GM10266 (cell line): ENCODE data around the gene C1orf35.
A peak's percentile ranks its signal among the peaks of the same experiment; 100 is the strongest.

Experiments
- DNase-seq: peaks from one replicate; pipeline ENCODE4 v3.0.0; 2012; ENCODE audit errors: extremely low spot score
- TF ChIP-seq, protein P1 (sequence below): IDR thresholded peaks from 2 replicates; pipeline ENCODE4 v1.5.1; 2012; ENCODE audit warnings: mild to moderate bottlenecking, low read depth; ENCODE audit not compliant: control insufficient read depth, insufficient read depth; ENCODE audit errors: missing control alignments

Gene C1orf35

DNA sequence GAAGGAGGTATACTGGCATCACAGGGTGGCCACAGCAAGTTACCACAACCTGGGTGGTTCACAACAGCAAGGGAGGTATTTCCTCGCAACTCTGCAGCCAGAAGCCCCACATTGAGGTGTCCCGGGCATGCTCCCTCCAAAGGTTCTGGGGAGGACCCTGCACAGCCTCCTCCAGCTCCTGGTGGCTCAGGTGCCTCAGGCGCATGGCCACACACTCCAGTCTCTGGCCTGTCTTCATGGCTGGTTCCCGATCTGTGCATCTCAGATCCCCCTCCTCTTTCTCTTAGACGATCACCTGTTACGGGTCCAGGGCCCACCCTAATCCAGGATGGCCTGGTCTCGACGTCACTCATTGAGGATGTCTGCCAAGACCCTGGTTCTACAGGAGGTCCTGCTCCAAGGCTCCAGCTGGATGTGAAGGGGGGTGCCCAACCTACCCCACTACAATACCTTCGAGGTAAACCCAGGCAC, 27.3 kb downstream of the C1orf35 start:
- DNase-seq, result no peak
- TF ChIP-seq, protein P1, sequence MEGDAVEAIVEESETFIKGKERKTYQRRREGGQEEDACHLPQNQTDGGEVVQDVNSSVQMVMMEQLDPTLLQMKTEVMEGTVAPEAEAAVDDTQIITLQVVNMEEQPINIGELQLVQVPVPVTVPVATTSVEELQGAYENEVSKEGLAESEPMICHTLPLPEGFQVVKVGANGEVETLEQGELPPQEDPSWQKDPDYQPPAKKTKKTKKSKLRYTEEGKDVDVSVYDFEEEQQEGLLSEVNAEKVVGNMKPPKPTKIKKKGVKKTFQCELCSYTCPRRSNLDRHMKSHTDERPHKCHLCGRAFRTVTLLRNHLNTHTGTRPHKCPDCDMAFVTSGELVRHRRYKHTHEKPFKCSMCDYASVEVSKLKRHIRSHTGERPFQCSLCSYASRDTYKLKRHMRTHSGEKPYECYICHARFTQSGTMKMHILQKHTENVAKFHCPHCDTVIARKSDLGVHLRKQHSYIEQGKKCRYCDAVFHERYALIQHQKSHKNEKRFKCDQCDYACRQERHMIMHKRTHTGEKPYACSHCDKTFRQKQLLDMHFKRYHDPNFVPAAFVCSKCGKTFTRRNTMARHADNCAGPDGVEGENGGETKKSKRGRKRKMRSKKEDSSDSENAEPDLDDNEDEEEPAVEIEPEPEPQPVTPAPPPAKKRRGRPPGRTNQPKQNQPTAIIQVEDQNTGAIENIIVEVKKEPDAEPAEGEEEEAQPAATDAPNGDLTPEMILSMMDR, result no peak

DNA sequence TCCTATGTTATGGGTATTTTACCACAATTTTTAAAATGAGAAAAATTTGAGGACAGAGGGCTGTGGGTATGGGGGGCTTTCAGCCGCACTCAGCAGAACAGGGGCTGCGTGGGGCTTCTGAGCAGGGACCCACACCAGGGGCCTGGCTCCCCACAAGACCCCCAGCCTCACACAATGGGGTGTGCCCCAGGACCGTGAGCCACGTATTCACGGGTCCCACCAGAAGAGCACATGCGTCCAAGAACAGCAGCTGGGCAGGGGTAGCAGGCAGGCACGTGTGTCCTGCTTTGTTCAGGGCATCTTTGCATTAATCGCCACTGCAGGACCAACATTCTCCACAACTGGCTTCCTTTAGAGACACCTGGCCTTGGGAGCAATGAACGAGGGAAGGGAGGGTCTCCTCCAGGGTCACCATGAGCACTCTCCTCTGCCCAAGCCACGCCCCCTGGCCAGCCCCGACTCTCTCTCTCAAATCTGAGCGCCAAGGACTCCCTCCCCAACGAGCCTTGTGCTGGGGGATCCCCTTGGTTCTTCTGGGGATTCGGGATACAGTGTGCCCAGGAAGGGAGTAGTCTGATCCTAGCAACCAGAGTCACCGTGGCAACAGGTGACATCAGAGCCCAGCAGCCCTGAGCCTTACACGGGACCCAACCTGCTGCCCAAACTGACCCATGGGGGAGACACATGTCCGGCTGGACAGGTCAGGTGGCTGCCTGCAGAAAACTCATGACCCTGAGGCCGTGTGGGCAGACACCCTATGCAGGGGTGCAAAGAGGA, 28.0 kb downstream of the C1orf35 start:
- TF ChIP-seq, protein P1, result no peak
- no peak for DNase-seq

DNA sequence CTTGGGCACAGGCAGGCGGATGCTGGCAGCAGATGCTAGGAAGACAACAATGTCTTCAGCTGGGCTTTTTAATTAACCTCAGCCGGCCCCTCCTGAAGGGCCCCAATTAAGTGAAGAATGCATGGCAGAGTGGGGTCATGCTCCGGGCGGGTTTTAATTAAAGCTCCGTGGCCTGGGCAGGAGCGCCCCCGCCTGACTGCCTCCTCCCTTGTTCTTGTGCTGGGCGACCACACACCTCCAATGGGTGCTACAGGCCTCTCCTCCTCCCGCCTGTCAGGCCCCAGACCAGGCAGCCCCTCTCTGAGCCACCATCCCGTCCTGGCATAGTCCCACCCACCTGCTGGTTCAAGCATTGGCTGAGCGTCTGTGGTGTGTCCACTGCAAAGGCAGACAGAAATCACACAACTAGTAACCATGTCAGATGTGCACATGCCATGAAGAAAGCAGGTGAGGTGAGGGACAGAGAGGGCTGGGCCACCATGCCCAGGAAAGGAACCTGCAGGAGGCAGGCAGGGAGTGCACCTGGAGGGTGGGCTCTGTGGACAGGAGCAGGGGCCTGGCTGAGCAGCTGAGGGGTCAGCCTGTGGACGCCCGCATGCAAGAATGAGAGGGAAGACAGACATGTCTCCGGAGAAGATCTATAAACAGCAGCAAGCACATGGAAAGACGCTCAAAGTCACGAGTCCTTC, 29.1 kb downstream of the C1orf35 start:
- no peak for DNase-seq

DNA sequence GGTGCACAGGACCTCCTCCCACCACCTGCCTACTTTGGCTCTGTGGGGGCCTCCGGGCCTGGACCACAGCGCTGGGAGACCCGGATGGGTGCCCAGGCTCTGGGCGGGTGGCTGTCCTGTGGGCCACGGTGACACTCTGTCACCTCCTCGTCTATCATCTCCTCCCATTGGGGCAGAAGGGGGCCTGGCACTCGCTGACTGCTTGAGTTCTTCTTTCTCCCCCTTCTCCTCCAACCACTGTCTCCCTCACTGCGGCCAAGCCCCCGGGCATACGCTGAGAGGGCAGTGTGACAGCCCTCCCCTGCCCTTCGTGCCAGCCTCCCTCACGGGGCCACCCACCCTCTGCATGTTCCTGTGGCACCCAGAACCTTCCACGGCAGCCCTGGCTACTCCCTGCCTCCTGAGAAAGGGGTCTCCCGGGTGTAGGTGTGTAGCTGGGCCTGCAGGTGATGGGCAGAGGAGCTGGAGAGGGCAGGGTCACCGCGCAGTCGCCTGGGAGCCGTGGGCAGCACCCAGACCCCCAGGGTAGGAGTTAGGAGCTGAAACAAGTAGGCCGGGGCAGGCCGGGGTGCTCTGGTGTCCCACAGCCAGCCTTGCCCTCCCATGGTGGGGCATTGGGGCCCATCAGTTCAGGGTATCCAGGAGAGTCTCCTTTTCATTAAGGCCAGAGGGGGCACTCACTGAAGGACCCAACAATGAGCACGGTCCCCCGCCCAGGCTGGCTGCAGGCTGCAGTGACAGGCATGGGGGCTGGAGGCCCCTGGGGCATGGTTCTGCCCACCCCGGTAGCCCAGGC, 29.9 kb downstream of the C1orf35 start:
- DNase-seq, result no peak
- TF ChIP-seq, protein P1, result no peak

More for the DNA sequence above, 29.1 kb downstream of the C1orf35 start:
- TF ChIP-seq, protein P1, result peak; percentile 33

DNA sequence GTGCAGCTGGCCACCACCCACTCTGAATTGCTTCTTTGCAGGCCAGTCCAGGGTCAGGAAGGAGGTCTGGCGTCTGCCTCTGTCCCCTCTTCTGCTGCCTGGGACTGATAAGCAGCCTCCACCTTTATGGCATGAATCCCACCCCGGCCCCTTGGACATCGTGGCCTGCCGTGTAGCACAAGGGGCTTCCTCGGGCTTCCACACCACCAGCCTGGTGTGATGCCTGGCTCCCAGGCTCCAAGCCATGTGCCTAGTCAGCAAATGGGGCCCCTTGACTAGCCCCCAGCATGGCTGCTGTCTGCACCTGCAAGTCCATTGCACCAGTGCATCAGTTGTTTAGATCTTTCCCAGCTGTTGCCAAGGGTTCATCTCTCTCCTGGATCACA, 30.5 kb downstream of the C1orf35 start:
- DNase-seq, result no peak
- TF ChIP-seq, protein P1, result no peak

DNA sequence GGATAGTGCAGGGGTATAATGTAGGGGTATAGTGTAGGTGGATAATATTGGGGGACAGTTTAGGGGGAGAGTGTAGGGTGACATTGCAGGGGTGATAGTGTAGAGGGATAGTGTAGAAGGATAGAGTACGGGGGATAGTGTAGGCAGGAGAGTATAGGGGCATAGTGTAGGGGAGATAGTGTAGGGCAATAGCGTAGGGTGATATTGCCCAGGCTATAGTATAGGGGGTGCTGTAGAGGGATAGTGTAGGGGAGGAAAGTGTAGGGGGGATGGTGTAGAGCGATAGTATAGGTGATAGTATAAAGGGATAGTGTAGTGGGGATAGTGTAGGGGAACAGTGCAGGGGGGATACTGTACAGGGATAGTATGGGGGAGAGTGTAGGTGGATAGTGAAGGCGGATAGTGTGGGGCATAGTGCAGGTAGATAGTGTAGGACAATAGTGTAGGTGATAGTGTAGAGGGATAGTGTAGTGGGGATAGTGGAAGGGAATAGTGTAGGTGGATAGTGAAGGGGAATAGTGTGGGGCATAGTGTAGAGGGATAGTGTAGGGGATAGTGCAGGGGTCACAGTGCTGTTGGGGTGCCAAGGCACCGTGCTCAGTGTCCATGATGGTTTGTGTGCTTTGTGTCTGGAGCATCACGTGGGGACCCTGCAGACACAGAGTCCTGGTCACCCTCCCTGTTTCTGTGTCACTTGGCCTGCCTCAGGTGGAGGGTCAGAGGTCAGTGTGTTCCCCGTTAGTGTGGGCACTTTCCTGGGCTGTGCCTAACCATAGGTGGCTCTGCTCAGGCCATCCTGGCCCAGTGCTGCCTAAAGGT, 31.1 kb downstream of the C1orf35 start:
- TF ChIP-seq, protein P1, result no peak
- DNase-seq, result no peak
